ENCODE results near the gene NFX1. TPM values are rescaled to one million over a fixed set of nuclear protein-coding genes. Genes with fewer than 3 reads are reported as not detected.

NFX1 gene
- total RNA-seq, 4 donors from 2014 or later = 32.1 to 49.4 (median 36.9) TPM

DNA sequence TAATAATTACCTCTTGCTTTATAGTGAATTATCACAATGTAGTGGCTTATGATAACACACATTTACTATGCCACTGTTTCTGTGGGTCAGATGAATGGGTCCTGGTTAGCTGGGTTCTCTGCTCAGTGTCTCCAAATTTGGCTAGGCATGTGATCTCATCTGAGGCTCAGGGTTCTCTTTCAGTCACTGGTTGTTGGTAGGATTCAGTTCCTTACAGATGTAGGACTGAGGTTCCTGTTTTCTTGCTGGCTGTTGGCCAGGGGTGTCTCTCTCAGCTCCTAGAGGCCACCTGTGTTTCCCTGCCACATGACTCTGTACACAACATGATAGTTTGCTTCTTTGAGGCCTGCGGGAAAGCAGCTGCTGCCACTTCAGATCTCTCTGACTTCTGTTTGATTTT is 7.1 kb downstream of the NFX1 start:
- Histone ChIP-seq H3K4me1 (peaks cover 60 to 80% (median 71%) of the 10 kb centered on the region in 4 donors), H3K4me3 (no peak overlapping the region), H3K9me3 (no peaks in the 10 kb centered on the region), H3K27me3 (no peaks in the 10 kb centered on the region), H3K36me3 (peaks cover 39 to 87% (median 71%) of the 10 kb centered on the region in 4 donors), H3K27ac (replicated peaks in 1 of 4) (no peak overlapping the region)
- intact Hi-C loops (cut with DNase I) = no loop called here
- WGBS = 33% methylated on average over 1 of the region's 1 CpG
- no peak for TF ChIP-seq CTCF (IDR thresholded peaks at IDR 0.05)
- TF ChIP-seq POLR2A (IDR thresholded peaks at IDR 0.05; ENCODE audit: low read depth) = no peak
- no peak for TF ChIP-seq POLR2AphosphoS5 (IDR thresholded peaks at IDR 0.05)
- no peak for TF ChIP-seq EP300 (IDR thresholded peaks at IDR 0.05)
- DNase-seq (ENCODE audit: extremely low spot score) = no peak

DNA sequence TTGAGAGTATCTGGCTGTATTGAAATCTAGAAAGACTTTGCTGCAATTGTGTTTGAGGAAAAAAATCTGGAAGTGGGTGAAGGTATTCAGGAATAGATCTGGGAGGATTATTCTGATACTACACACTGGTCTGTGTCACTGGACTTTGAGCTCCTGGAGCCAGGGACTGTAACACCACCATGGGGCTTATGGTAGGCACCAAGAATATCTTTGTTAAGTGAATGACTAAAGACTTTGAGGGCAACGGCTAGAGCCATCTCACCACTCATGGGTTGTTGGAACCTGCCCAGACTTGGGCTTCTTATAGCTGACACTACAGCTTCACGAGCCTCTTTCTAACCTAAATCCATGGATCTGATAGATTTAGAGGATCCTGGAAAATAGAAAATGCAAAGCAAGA is 10.2 kb downstream of the NFX1 start:
- Histone ChIP-seq H3K4me1 (peaks cover 39 to 53% (median 44%) of the 10 kb centered on the region in 4 donors), H3K36me3 (peaks cover 65 to 99% (median 85%) of the 10 kb centered on the region in 4 donors), H3K9me3 (no peaks in the 10 kb centered on the region), H3K27ac (replicated peaks in 1 of 4) (no peak overlapping the region), H3K4me3 (no peak overlapping the region), H3K27me3 (no peaks in the 10 kb centered on the region)
- intact Hi-C loops (cut with DNase I) = no loop called here
- 77% methylated on average over 2 of the region's 2 CpGs for WGBS
- no peak for DNase-seq (ENCODE audit: extremely low spot score)
- TF ChIP-seq CTCF (IDR thresholded peaks at IDR 0.05) = no peak
- no peak for TF ChIP-seq POLR2AphosphoS5 (IDR thresholded peaks at IDR 0.05)
- no peak for TF ChIP-seq POLR2A (IDR thresholded peaks at IDR 0.05; ENCODE audit: low read depth)
- no peak for TF ChIP-seq EP300 (IDR thresholded peaks at IDR 0.05)

GRCh38 chr9:33304362-33304761 is 14.0 kb downstream of the NFX1 start:
- H3K36me3 ChIP-seq = peaks cover 73 to 100% (median 93%) of the 10 kb centered on the region in 4 donors
- TF ChIP-seq CTCF (IDR thresholded peaks at IDR 0.05) (no peak), EP300 (IDR thresholded peaks at IDR 0.05) (no peak), POLR2A (IDR thresholded peaks at IDR 0.05; ENCODE audit: low read depth) (no peak), POLR2AphosphoS5 (IDR thresholded peaks at IDR 0.05) (no peak)
- H3K4me1 ChIP-seq = peaks cover 1 to 15% (median 10%) of the 10 kb centered on the region in 4 donors
- H3K27ac ChIP-seq (replicated peaks in 1 of 4) = no peak overlapping the region
- DNase-seq (ENCODE audit: extremely low spot score) = no peak
- H3K27me3 ChIP-seq = no peaks in the 10 kb centered on the region
- H3K9me3 ChIP-seq = no peaks in the 10 kb centered on the region
- intact Hi-C loops (cut with DNase I) = no loop called here
- 87% methylated on average over 1 of the region's 1 CpG for WGBS
- no peak overlapping the region for H3K4me3 ChIP-seq

DNA sequence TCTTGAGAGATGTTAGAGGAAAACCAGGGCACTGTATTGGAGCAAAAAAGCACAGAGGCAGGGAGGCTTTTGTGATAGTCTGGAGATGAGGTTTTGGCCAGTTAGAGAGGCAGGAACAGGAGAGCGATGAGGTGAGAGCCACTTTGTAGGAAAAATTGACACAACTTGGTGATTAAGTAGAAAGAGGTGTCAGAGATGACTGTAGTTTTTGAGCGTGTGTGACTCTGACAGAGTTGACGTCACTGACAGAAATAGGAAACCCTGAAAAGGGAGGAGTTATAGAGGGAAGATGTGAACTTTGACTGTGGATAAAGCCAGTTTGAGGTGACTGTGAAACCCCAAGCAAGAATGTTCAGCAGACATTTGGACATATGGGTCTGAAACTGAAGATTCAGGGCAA is 15.7 kb downstream of the NFX1 start:
- no peak for DNase-seq (ENCODE audit: extremely low spot score)
- Histone ChIP-seq H3K4me3 (no peak overlapping the region), H3K27ac (replicated peaks in 1 of 4) (no peak overlapping the region), H3K4me1 (peaks cover 7 to 10% (median 9%) of the 10 kb centered on the region in 4 donors), H3K9me3 (no peaks in the 10 kb centered on the region), H3K27me3 (no peaks in the 10 kb centered on the region), H3K36me3 (peaks cover 68 to 98% (median 96%) of the 10 kb centered on the region in 4 donors)
- no peak for TF ChIP-seq EP300 (IDR thresholded peaks at IDR 0.05)
- TF ChIP-seq POLR2AphosphoS5 (IDR thresholded peaks at IDR 0.05) = no peak
- no peak for TF ChIP-seq POLR2A (IDR thresholded peaks at IDR 0.05; ENCODE audit: low read depth)
- TF ChIP-seq CTCF (IDR thresholded peaks at IDR 0.05) = no peak
- intact Hi-C loops (cut with DNase I) = no loop called here
- WGBS = 87% methylated on average over 3 of the region's 3 CpGs

GRCh38 chr9:33307067-33307466 is 16.8 kb downstream of the NFX1 start:
- intact Hi-C loops (cut with DNase I) = no loop called here
- H3K27me3 ChIP-seq = no peaks in the 10 kb centered on the region
- H3K4me1 ChIP-seq = peaks cover 7 to 10% (median 9%) of the 10 kb centered on the region in 4 donors
- H3K9me3 ChIP-seq = no peaks in the 10 kb centered on the region
- H3K27ac ChIP-seq (replicated peaks in 1 of 4) = no peak overlapping the region
- no peak for DNase-seq (ENCODE audit: extremely low spot score)
- no peak for TF ChIP-seq POLR2A (IDR thresholded peaks at IDR 0.05; ENCODE audit: low read depth)
- TF ChIP-seq CTCF (IDR thresholded peaks at IDR 0.05) = no peak
- H3K4me3 ChIP-seq = no peak overlapping the region
- WGBS = 81% methylated on average over 1 of the region's 1 CpG
- peaks cover 68 to 100% (median 96%) of the 10 kb centered on the region in 4 donors for H3K36me3 ChIP-seq

Data from esophagus muscularis mucosa (tissue), 4 donors.